HepG2 (cell line): ENCODE data around the gene RHOV. TPM values are rescaled to one million over a fixed set of nuclear protein-coding genes. Genes with fewer than 3 reads are reported as not detected.

Experiments used
- CEBPG ChIP-seq: IDR thresholded peaks from 2 replicates; pipeline ENCODE4 v1.6.1; 2016
- KMT2B ChIP-seq: IDR thresholded peaks from 2 replicates; pipeline ENCODE4 v1.6.1; 2016; ENCODE audit warnings: missing genetic modification reagents, missing compliant biosample characterization
- NFATC3 ChIP-seq: sonication (generic); formaldehyde crosslinking; IDR thresholded peaks from 2 replicates; pipeline ENCODE4 v1.5.1; 2020; ENCODE audit warnings: mild to moderate bottlenecking, missing genetic modification reagents
- NPAS2 ChIP-seq: sonication (generic); formaldehyde crosslinking; IDR thresholded peaks from 2 replicates; pipeline ENCODE4 v1.8.0; 2022; ENCODE audit warnings: mild to moderate bottlenecking, missing genetic modification reagents, borderline replicate concordance
- ZBTB1 ChIP-seq: sonication (generic); formaldehyde crosslinking; IDR thresholded peaks from 2 replicates; pipeline ENCODE4 v1.4.0; 2020; ENCODE audit warnings: missing genetic modification reagents, borderline replicate concordance
- ZBTB20 ChIP-seq: sonication (generic); formaldehyde crosslinking; IDR thresholded peaks from 2 replicates; pipeline ENCODE4 v1.8.1; 2023; ENCODE audit warnings: missing genetic modification reagents, low read depth, mild to moderate bottlenecking, borderline replicate concordance
- ZBTB3 ChIP-seq: sonication (generic); formaldehyde crosslinking; IDR thresholded peaks from 2 replicates; pipeline ENCODE4 v1.4.0; 2020; ENCODE audit warnings: low read depth, mild to moderate bottlenecking, moderate library complexity, missing genetic modification reagents, borderline replicate concordance
- ZNF550 ChIP-seq: sonication (generic); formaldehyde crosslinking; IDR thresholded peaks from 2 replicates; pipeline ENCODE4 v1.4.0; 2020; ENCODE audit warnings: mild to moderate bottlenecking, missing genetic modification reagents, borderline replicate concordance
- ZNF614 ChIP-seq: IDR thresholded peaks from 2 replicates; pipeline ENCODE4 v1.6.1; 2018; ENCODE audit warnings: missing biosample characterization, missing genetic modification reagents, inconsistent platforms, borderline replicate concordance
- ZNF780A ChIP-seq: sonication (generic); formaldehyde crosslinking; IDR thresholded peaks from 2 replicates; pipeline ENCODE4 v1.8.0; 2022; ENCODE audit warnings: mild to moderate bottlenecking, missing genetic modification reagents, moderate library complexity
- ZNF790 ChIP-seq: sonication (generic); formaldehyde crosslinking; IDR thresholded peaks from 2 replicates; pipeline ENCODE4 v1.8.0; 2022; ENCODE audit warnings: missing genetic modification reagents, mild to moderate bottlenecking, borderline replicate concordance
- polyA plus RNA-seq, 8 experiments: library from polyadenylated mRNA; depleted of rRNA in 3 of 8; stranded (reverse) in 7 of 8; unstranded in 1 of 8; fragments of >200 nt; fragmentation: Illumina TruSeq in 4 of 8; extraction: Trizol in 4 of 8; gene quantifications; 2 replicates each; pipeline versions ENCODE4 v1.2.1 to v1.2.3, GENCODE V29; 2011 to 2016; ENCODE audit warnings: low read depth in 4 of 8, missing spikeins in 1 of 8, mixed read lengths in 1 of 8; ENCODE audit not compliant: insufficient read depth in 1 of 8
- total RNA-seq, 5 experiments: library from RNA; depleted of rRNA; stranded (reverse); fragments of >200 nt; fragmentation: Illumina TruSeq; extraction: Trizol; gene quantifications; 2 replicates each; pipeline ENCODE4 v1.2.3, GENCODE V29; 2016; ENCODE audit warnings: low read depth in 1 of 5
- TF ChIP-seq, protein P1 (sequence below): sonication (generic); formaldehyde crosslinking; IDR thresholded peaks from 2 replicates; pipeline ENCODE4 v1.4.0; 2020; ENCODE audit warnings: missing genetic modification reagents
- TF ChIP-seq, protein P2 (sequence below), 2 experiments: sonication (generic) in 1 of 2; formaldehyde crosslinking in 1 of 2; IDR thresholded peaks; 2 replicates each; pipeline versions ENCODE4 v1.5.1 to v1.6.1; 2011 to 2020; ENCODE audit warnings: borderline replicate concordance in 1 of 2, low read depth in 1 of 2, low read length in 1 of 2, mild to moderate bottlenecking in 1 of 2, missing genetic modification reagents in 1 of 2, moderate library complexity in 1 of 2

RHOV gene
- total and polyA plus RNA-seq, 2 of the 13 experiments (the other 11 are each of a cell fraction or from before 2014, with no cell fraction given): 0.17 to 0.18 TPM

DNA sequence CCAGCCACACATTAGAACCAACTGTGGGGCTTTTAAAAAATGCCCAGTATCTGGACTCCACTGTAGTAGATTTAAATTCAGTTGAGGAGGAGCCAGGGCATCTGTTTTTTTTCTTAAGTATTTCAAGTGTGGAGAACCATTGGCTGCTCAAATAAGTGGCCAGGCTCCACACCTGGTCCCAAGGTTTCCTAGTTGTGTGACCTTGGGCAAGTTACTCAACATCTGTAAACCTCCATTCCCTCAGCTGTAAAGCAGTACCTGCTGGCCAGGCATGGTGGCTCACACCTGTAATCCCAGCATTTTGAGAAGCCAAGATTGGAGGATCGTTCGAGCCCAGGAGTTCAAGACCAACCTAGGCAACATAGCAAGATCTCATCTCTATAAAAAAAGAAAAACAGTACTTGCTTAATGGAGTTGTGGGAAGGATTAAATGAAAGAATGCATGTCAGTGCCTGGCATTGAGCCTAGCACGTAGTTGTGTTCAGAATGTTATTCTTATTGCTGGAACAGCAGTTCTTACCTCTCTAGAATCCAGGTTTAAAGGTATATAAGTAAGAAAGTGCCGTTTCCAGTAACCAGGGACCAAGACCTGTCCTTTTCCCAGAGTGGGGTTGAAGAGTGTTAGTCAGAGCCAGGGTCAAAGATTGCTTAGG is 47.5 kb downstream of the RHOV start (continued):
- TF ChIP-seq, protein P1, sequence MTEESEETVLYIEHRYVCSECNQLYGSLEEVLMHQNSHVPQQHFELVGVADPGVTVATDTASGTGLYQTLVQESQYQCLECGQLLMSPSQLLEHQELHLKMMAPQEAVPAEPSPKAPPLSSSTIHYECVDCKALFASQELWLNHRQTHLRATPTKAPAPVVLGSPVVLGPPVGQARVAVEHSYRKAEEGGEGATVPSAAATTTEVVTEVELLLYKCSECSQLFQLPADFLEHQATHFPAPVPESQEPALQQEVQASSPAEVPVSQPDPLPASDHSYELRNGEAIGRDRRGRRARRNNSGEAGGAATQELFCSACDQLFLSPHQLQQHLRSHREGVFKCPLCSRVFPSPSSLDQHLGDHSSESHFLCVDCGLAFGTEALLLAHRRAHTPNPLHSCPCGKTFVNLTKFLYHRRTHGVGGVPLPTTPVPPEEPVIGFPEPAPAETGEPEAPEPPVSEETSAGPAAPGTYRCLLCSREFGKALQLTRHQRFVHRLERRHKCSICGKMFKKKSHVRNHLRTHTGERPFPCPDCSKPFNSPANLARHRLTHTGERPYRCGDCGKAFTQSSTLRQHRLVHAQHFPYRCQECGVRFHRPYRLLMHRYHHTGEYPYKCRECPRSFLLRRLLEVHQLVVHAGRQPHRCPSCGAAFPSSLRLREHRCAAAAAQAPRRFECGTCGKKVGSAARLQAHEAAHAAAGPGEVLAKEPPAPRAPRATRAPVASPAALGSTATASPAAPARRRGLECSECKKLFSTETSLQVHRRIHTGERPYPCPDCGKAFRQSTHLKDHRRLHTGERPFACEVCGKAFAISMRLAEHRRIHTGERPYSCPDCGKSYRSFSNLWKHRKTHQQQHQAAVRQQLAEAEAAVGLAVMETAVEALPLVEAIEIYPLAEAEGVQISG (CRISPR knock-in tag): no peak
- no peak for TF ChIP-seq ZBTB1
- TF ChIP-seq NFATC3 (CRISPR knock-in tag): no peak
- TF ChIP-seq ZNF780A (CRISPR knock-in tag): no peak
- TF ChIP-seq ZNF614 (CRISPR knock-in tag): no peak
- TF ChIP-seq ZBTB3 (CRISPR knock-in tag): no peak
- no peak for TF ChIP-seq NPAS2 (CRISPR knock-in tag)
- no peak for TF ChIP-seq ZNF550 (CRISPR knock-in tag)
- TF ChIP-seq ZNF790 (CRISPR knock-in tag): no peak
- no peak for TF ChIP-seq ZBTB20 (CRISPR knock-in tag)
- TF ChIP-seq, protein P2, sequence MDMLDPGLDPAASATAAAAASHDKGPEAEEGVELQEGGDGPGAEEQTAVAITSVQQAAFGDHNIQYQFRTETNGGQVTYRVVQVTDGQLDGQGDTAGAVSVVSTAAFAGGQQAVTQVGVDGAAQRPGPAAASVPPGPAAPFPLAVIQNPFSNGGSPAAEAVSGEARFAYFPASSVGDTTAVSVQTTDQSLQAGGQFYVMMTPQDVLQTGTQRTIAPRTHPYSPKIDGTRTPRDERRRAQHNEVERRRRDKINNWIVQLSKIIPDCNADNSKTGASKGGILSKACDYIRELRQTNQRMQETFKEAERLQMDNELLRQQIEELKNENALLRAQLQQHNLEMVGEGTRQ (IDR thresholded peaks at IDR 0.05; ENCODE audit: low read depth, low read length): no peak
- TF ChIP-seq, protein P2 (CRISPR knock-in tag; IDR thresholded peaks at IDR 0.05; ENCODE audit: borderline replicate concordance): no peak
- peak; percentile 54 for TF ChIP-seq CEBPG (CRISPR knock-in tag)
- no peak for TF ChIP-seq KMT2B (CRISPR knock-in tag)
